ENCODE data around the gene RANBP1. TPM values are rescaled to one million over a fixed set of nuclear protein-coding genes. Genes with fewer than 3 reads are reported as not detected.

RANBP1 gene
- total and polyA plus RNA-seq, 2 of the 4 experiments (the other 2 are of a cell fraction), result 173 to 376 TPM

DNA sequence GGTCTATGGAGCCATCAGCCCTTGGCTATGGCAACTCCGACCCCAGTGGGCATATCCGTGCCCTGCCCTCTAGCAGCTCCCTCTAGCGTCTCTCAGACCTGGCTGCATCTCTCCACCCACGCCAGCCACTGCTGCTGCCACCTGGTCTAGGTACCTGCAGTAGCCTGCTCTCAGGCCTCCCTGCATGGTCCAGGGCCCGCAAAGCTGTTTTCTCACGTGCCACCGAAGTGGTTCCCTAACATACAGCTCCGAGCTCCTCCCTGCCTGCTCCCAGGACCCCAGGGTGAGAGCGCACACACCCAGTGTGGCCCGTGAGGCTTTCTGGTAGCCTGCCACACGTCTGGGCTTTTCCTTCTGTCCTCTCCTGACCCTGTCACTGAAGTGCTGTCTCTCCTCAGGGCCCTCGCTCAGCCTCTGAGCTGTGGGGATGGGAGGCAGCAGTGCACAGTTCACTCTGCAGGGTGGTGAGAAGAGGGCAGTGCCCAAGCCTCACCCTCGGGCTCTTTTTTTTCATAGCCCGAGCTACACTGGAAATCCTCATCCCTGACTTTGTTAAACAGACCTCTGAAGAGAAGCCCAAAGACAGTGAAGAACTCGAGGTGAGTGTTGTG, 21.6 kb upstream of the RANBP1 start:
- in situ Hi-C loops (cut with MboI; ENCODE audit: low sequenced_read_pairs) (no loop called here), dilution Hi-C loops (cut with HindIII; ENCODE audit: low sequenced_read_pairs, unreplicated experiment) (no loop called here), intact Hi-C loops (cut with micrococcal nuclease) (no loop called here)
- TF ChIP-seq ELK1 (IDR thresholded peaks at IDR 0.05; ENCODE audit: borderline replicate concordance, low read depth, low read length) (no peak), RCOR1 (IDR thresholded peaks at IDR 0.05; ENCODE audit: insufficient replicate concordance, low read length) (no peak), BHLHE40 (IDR thresholded peaks at IDR 0.05; ENCODE audit: low read depth, low read length) (no peak), SMC3 (IDR thresholded peaks at IDR 0.05; ENCODE audit: low read depth, low read length) (no peak), MAFK (IDR thresholded peaks at IDR 0.05; ENCODE audit: low read depth, low read length) (no peak), POLR2A (IDR thresholded peaks at IDR 0.05; ENCODE audit: low read depth, low read length) (no peak), RAD21 (IDR thresholded peaks at IDR 0.05; ENCODE audit: low read length) (no peak), MAZ (IDR thresholded peaks at IDR 0.05; ENCODE audit: borderline replicate concordance, low read depth, low read length) (no peak), MXI1 (IDR thresholded peaks at IDR 0.05; ENCODE audit: borderline replicate concordance, low read depth, low read length) (no peak), CHD1 (IDR thresholded peaks at IDR 0.05; ENCODE audit: low read depth, low read length) (no peak), RFX5 (IDR thresholded peaks at IDR 0.05; ENCODE audit: low read depth, low read length) (no peak), NFE2L2 (IDR thresholded peaks at IDR 0.05; ENCODE audit: low read depth, low read length) (no peak), USF2 (IDR thresholded peaks at IDR 0.05; ENCODE audit: low read depth, low read length) (no peak), CTCF (conservative IDR thresholded peaks at IDR 0.05; ENCODE audit: low read depth, low read length) (no peak), CEBPB (IDR thresholded peaks at IDR 0.05; ENCODE audit: low read depth, low read length) (no peak), FOS (IDR thresholded peaks at IDR 0.05; ENCODE audit: low read depth, low read length) (no peak)
- Histone ChIP-seq H4K8ac (ENCODE audit: low read depth in 2 of 2, low read length in 2 of 2) (no peak overlapping the region), H2BK20ac (ENCODE audit: low read depth, low read length) (no peak overlapping the region), H3K4me2 (ENCODE audit: low read depth, low read length) (no peak overlapping the region), H2BK15ac (ENCODE audit: low read depth, low read length) (no peak overlapping the region), H3K27ac (ENCODE audit: insufficient read depth, low read length) (no peak overlapping the region), H2BK120ac (ENCODE audit: low read depth, low read length) (no peak overlapping the region), H4K5ac (ENCODE audit: low read depth, low read length) (no peak overlapping the region), H3K9me1 (ENCODE audit: insufficient read depth, low read length) (no peaks in the 10 kb centered on the region), H3K4me3 (ENCODE audit: insufficient read depth, low read depth, low read length) (no peak overlapping the region), H3K56ac (ENCODE audit: extremely low read depth, insufficient read depth, low read length) (no peak overlapping the region), H4K91ac (ENCODE audit: insufficient read depth, low read depth, low read length) (no peak overlapping the region), H3K14ac (replicated peaks; ENCODE audit: low read depth, low read length) (no peak overlapping the region), H3K9me3 (ENCODE audit: control insufficient read depth, insufficient read depth, low read length) (no peaks in the 10 kb centered on the region), H2AFZ (replicated peaks; ENCODE audit: low read length, poor library complexity) (no peak overlapping the region), H3K9ac (ENCODE audit: low read depth, low read length) (no peak overlapping the region), H3K4me1 (ENCODE audit: control insufficient read depth, insufficient read depth, low read length) (peaks cover 4% of the 10 kb centered on the region; the same call in 1 of the 2 replicates), H3K36me3 (ENCODE audit: control insufficient read depth, insufficient read depth, low read length) (peaks cover 72% of the 10 kb centered on the region), H2BK5ac (ENCODE audit: low read depth, low read length, poor library complexity, severe bottlenecking) (no peak overlapping the region), H3K27me3 (ENCODE audit: control insufficient read depth, insufficient read depth, low read length) (no peaks in the 10 kb centered on the region), H2AK5ac (ENCODE audit: low read depth, low read length) (no peak overlapping the region; the same call in 1 of the 2 replicates), H3K79me1 (ENCODE audit: low read depth in 1 of 2, low read length in 2 of 2) (peaks cover 37 to 72% of the 10 kb centered on the region in 2 experiments), H2AK9ac (replicated peaks; ENCODE audit: low read depth, low read length, poor library complexity) (no peak overlapping the region), H3K23ac (ENCODE audit: low read depth, low read length) (no peak overlapping the region), H4K20me1 (ENCODE audit: insufficient read depth, low read length) (peaks cover 28% of the 10 kb centered on the region), H3K18ac (ENCODE audit: low read depth, low read length) (no peak overlapping the region), H3K4ac (ENCODE audit: low read depth, low read length) (no peak overlapping the region)
- CTCF ChIA-PET, result no interaction called here
- POLR2A ChIA-PET (ENCODE audit: unreplicated experiment), result no interaction called here
- ATAC-seq (ENCODE audit: low read depth) (no peak), DNase-seq (no peak)
- 87% methylated on average over 7 of the region's 15 CpGs; no CpG with 5 or more reads in 1 of the 2 experiments for WGBS, 2 experiments (ENCODE audit: extremely low coverage in 2 of 2, insufficient read length in 1 of 2)
- BruUV-seq (replicated peaks), result no TSS peak

Data from IMR-90 (cell line).